ENCODE data around the gene CRLF1. TPM values are rescaled to one million over a fixed set of nuclear protein-coding genes. Genes with fewer than 3 reads are reported as not detected.
"Not testable (repeated sequence)": the region's sequence is repeated elsewhere in the genome, so short reads cannot be mapped to it uniquely, and the experiment has no call there.

CRLF1 gene
- total RNA-seq, 3 donors from 2014 or later = 0.32 to 0.76 TPM; not detected in 1

- peak overlapping the region; percentile 38 for H3K4me3 Mint-ChIP-seq
- ATAC-seq (no peak), DNase-seq (no peak)
- peaks cover 4% of the 10 kb centered on the region for H3K36me3 Mint-ChIP-seq (ENCODE audit: insufficient read depth)
- no peaks in the 10 kb centered on the region for H3K9me3 Mint-ChIP-seq
- peaks cover 19% of the 10 kb centered on the region for H3K4me1 Mint-ChIP-seq (ENCODE audit: low read depth)
- peaks cover 19% of the 10 kb centered on the region for H3K27me3 Mint-ChIP-seq (ENCODE audit: low read depth)
Observed at GRCh38 chr19:18595475-18595874, 11.1 kb downstream of the CRLF1 start.

- Mint-ChIP-seq H3K36me3 (ENCODE audit: insufficient read depth) (peaks cover 7% of the 10 kb centered on the region), H3K4me1 (ENCODE audit: low read depth) (peaks cover 23% of the 10 kb centered on the region), H3K27me3 (ENCODE audit: low read depth) (peaks cover 14% of the 10 kb centered on the region), H3K9me3 (no peaks in the 10 kb centered on the region), H3K4me3 (peak overlapping the region; percentile 78)
- DNase-seq (no peak), ATAC-seq (peak; percentile 5 to 11)
Observed at GRCh38 chr19:18594824-18595373, 11.7 kb downstream of the CRLF1 start.

GRCh38 chr19:18594096-18594823, 12.3 kb downstream of the CRLF1 start:
- Mint-ChIP-seq H3K4me3 (peak overlapping the region; percentile 78), H3K4me1 (ENCODE audit: low read depth) (peaks cover 27% of the 10 kb centered on the region), H3K27me3 (ENCODE audit: low read depth) (peaks cover 10% of the 10 kb centered on the region), H3K9me3 (no peaks in the 10 kb centered on the region), H3K36me3 (ENCODE audit: insufficient read depth) (peaks cover 11% of the 10 kb centered on the region)
- peak; percentile 75 for DNase-seq
- ATAC-seq = peak; percentile 79 to 83

GRCh38 chr19:18593367-18594095, 13.1 kb downstream of the CRLF1 start:
- H3K27me3 Mint-ChIP-seq (ENCODE audit: low read depth) = peaks cover 2% of the 10 kb centered on the region
- DNase-seq (no peak), ATAC-seq (no peak)
- peaks cover 11% of the 10 kb centered on the region for H3K36me3 Mint-ChIP-seq (ENCODE audit: insufficient read depth)
- H3K9me3 Mint-ChIP-seq = no peaks in the 10 kb centered on the region
- peaks cover 27% of the 10 kb centered on the region for H3K4me1 Mint-ChIP-seq (ENCODE audit: low read depth)
- H3K4me3 Mint-ChIP-seq = peak overlapping the region; percentile 62

- not testable (repeated sequence) for H3K9me3 Mint-ChIP-seq; DNase-seq; H3K27me3 Mint-ChIP-seq (ENCODE audit: low read depth); ATAC-seq; H3K4me3 Mint-ChIP-seq
- Mint-ChIP-seq H3K36me3 (ENCODE audit: insufficient read depth) (peaks cover 11% of the 10 kb centered on the region), H3K4me1 (ENCODE audit: low read depth) (peaks cover 34% of the 10 kb centered on the region)
Observed at GRCh38 chr19:18592732-18593131, 13.9 kb downstream of the CRLF1 start.

GRCh38 chr19:18591735-18592385, 14.7 kb downstream of the CRLF1 start:
- H3K27me3 Mint-ChIP-seq (ENCODE audit: low read depth) = no peaks in the 10 kb centered on the region
- H3K9me3 Mint-ChIP-seq = no peaks in the 10 kb centered on the region
- DNase-seq (no peak), ATAC-seq (no peak)
- no peak overlapping the region for H3K4me3 Mint-ChIP-seq
- peaks cover 36% of the 10 kb centered on the region for H3K4me1 Mint-ChIP-seq (ENCODE audit: low read depth)
- peaks cover 11% of the 10 kb centered on the region for H3K36me3 Mint-ChIP-seq (ENCODE audit: insufficient read depth)

- DNase-seq (no peak), ATAC-seq (no peak)
- peaks cover 38% of the 10 kb centered on the region for H3K4me1 Mint-ChIP-seq (ENCODE audit: low read depth)
- no peaks in the 10 kb centered on the region for H3K27me3 Mint-ChIP-seq (ENCODE audit: low read depth)
- peak overlapping the region; percentile 85 for H3K4me3 Mint-ChIP-seq
- H3K36me3 Mint-ChIP-seq (ENCODE audit: insufficient read depth) = peaks cover 11% of the 10 kb centered on the region
- H3K9me3 Mint-ChIP-seq = no peaks in the 10 kb centered on the region
Observed at GRCh38 chr19:18590273-18591272, 16.0 kb downstream of the CRLF1 start.

GRCh38 chr19:18589380-18590272, 17.0 kb downstream of the CRLF1 start:
- Mint-ChIP-seq H3K9me3 (no peaks in the 10 kb centered on the region), H3K4me3 (peak overlapping the region; percentile 85), H3K36me3 (ENCODE audit: insufficient read depth) (peaks cover 11% of the 10 kb centered on the region), H3K4me1 (ENCODE audit: low read depth) (peaks cover 35% of the 10 kb centered on the region), H3K27me3 (ENCODE audit: low read depth) (no peaks in the 10 kb centered on the region)
- peak; percentile 58 for ATAC-seq
- DNase-seq = peak; percentile 58

- H3K4me1 Mint-ChIP-seq (ENCODE audit: low read depth) = peaks cover 34% of the 10 kb centered on the region
Observed at GRCh38 chr19:18588611-18589379, 17.8 kb downstream of the CRLF1 start, which contains the start of gene REX1BD. Gene REX1BD, plus strand, starts transcription at chr19:18588798. Its CDS starts 4 bp downstream, at chr19:18588802.

GRCh38 chr19:18587962-18588610, 18.5 kb downstream of the CRLF1 start:
- no peaks in the 10 kb centered on the region for H3K27me3 Mint-ChIP-seq (ENCODE audit: low read depth)
- DNase-seq (no peak), ATAC-seq (peak; percentile 2 to 8)
- H3K36me3 Mint-ChIP-seq (ENCODE audit: insufficient read depth) = peaks cover 11% of the 10 kb centered on the region
- H3K4me1 Mint-ChIP-seq (ENCODE audit: low read depth) = peaks cover 30% of the 10 kb centered on the region
- no peaks in the 10 kb centered on the region for H3K9me3 Mint-ChIP-seq
- H3K4me3 Mint-ChIP-seq = peak overlapping the region; percentile 85

More at GRCh38 chr19:18588611-18589379, 17.8 kb downstream of the CRLF1 start, which contains the start of gene REX1BD:
- no peaks in the 10 kb centered on the region for H3K27me3 Mint-ChIP-seq (ENCODE audit: low read depth)
- peak within 1 kb of the TSS; percentile 85 for H3K4me3 Mint-ChIP-seq
- H3K9me3 Mint-ChIP-seq = no peaks in the 10 kb centered on the region
- DNase-seq (peak; percentile 86), ATAC-seq (peak; percentile 86 to 87)
- H3K36me3 Mint-ChIP-seq (ENCODE audit: insufficient read depth) = peaks cover 11% of the 10 kb centered on the region

GRCh38 chr19:18587561-18587960, 19.0 kb downstream of the CRLF1 start:
- no peak for ATAC-seq
- Mint-ChIP-seq H3K9me3 (no peaks in the 10 kb centered on the region), H3K27me3 (ENCODE audit: low read depth) (no peaks in the 10 kb centered on the region), H3K36me3 (ENCODE audit: insufficient read depth) (peaks cover 11% of the 10 kb centered on the region), H3K4me1 (ENCODE audit: low read depth) (peaks cover 30% of the 10 kb centered on the region), H3K4me3 (peak overlapping the region; percentile 85)
- DNase-seq = no peak
